Stimulated activated CD4-positive, alpha-beta T cell treated with anti-CD3 and anti-CD28 coated beads, Interleukin-12 subunit alpha, Interleukin-12 subunit beta, amount 100 ng/mL, for 48 hours (primary cell): ENCODE measurements around the gene HFE.
"Not testable (repeated sequence)": the region's sequence is repeated elsewhere in the genome, so short reads cannot be mapped to it uniquely, and the experiment has no call there.

Experiments used
- DNase-seq, 3 donors: peaks; one replicate each; pipeline ENCODE4 v3.0.0-alpha.2; 2020; ENCODE audit warnings: low read depth in 2 of 3, low spot score in 1 of 3

The HFE gene

DNA sequence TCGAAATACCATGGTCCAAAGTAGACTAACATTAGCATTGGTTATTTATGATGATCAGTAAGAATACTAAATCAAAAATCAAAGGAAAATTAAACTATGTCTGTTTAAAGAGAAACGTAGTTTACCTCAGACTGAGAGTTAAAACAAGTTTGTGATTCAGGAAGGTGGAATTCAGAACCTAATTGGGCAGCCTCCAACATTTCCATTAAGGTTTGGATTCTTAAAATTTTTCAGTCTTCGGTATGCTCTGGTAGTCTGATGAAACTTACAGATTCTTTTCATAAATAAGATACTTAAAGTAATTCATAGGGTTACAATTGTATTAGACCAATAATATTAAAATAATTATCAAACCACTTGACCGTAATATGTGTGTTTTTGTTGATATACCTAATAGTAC lies 18.6 kb downstream of the HFE start:
- no peak for DNase-seq

DNA sequence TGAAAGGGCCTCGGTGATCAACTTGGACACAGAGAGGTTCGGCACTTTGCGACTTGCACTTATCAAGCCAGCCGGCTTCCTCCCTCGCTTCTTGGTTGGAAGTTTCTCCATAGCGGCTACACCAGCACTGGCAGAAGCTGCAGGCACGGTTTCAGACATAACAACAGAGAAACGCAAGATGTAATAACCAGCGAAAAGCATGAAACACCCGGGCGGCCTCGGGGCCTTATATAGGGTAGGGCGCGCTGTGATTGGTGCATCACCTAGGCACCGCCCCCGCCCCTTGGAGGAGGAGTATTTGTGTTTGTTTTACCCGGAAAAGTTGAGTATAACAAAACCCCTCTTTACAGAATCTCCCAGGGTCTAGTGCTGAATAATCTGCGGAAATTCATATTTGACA lies 20.7 kb downstream of the HFE start:
- no peak for DNase-seq

DNA sequence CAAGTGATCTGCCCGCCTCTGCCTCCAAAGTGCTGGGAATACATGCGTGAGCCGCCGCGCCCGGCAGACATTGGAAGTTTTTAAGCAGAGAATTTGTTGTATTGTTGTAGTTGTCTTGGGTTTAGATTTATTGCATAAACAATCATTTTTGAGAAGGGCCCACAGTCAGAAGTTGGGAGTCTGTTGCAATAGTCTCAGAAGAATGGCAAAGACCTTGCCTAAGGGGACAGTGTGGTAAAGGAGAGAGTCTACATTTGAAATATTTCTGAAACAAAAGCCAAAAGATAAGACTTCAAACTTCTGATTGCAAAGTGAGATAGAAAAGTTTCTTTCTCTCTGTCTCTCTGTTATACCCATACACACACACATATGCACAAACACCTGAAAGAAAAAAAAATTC lies 22.5 kb downstream of the HFE start:
- no peak for DNase-seq

DNA sequence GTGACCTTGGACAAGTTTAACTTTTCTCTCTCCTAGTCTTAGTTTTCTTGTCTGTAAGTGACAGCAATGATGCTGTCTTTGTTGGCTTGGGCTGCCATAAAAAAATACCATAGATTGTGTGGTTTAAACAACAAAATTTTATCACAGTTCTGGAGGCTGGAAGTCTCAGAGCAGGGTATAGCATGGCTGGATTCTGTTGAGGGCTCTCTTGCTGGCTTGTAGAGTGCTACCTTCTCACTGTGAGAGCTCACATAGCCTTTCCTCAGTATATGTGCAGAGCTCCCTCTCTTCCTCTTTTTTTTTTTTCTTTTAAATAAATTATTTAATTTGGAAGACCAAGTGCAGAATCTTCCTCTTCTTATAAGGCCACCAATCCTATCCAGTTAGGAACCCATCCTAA lies 26.3 kb downstream of the HFE start:
- DNase-seq: no peak

DNA sequence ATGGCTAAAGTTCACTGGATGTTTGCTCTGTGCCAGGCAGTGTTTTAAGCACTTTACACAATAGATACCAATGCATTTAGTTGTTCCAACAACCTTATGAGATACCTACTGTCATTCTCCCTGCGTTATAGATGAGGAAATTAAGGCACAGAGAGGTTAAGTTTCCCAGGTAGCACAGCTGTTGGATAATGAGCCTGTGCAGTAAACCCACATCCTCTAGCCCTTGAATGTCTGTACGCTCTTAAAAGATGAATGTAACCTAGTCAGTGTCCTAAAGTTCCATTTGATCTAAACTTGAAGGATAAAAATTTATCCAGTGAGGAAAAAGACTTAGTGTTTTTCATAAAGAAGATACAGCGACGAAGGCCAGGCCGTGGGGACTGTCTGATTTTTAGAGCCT lies 28.0 kb downstream of the HFE start:
- DNase-seq: no peak

DNA sequence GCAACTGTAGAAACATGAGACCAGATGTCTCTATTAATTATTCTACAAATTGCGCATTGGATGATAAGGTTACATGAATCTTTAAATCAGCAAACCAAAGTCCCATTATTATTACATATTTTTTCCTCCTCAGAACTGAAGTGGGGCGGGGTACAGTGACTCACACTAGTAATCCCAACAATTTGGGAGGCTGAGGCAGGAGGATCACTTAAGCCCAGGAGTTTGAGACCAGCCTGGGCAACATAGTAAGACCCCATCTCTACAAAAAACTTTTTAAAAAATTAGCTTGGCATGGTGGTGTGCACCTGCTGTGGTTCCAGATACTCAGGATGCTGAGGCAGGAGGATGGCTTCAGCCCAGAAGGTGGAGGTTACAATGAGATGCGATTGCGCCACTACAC lies 29.0 kb downstream of the HFE start:
- no peak for DNase-seq

DNA sequence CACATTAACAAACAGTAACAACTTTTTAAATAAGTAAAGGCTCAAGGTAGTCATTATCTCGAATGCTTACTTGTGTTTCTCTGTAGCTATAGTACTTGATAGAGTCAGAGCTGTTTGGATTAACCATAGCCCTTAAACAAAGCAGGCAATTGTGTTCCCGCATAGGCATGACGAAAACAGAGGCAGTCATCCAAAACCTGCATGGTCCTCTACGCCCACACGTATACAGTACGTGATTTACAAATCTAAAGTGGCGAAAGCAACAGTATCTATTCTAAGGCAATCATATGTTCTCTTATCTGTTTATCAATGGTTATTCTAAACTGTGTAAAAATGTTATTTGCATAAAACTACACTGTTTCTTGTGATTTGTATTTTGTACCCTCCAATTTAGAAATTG lies 31.8 kb downstream of the HFE start:
- DNase-seq: no peak

DNA sequence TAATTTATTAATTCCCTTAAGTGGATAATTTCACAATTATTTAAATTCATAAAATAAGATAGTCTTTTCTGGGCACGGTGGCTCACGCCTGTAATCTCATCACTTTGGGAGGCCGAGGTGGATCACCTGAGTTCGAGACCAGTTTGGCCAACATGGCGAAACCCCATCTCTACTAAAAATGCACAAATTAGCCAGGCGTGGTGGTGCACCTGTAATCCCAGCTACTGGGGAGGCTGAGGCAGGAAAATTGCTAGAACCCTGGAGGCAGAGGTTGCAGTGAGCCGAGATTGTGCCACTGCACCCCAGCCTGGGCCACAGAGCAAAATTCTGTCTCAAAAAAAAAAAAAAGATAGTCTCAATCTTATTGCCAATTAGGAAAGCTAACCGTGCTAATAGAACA lies 32.9 kb downstream of the HFE start:
- not testable (repeated sequence) for DNase-seq

DNA sequence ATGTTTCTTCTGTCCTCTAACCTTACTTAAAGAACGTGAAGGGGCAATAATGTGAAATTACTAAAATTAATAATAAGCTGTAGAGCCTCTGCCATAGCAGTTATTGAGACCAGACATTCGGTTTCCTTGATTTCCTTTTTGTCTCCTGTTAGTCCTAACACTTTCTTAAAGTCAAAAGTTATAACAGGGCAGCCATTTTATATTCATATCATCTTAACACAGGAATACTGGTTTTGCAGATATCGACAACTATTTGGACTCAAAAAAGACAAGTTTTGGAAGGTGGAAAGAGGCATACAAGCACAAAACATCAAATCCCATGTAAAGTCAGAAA lies 33.5 kb downstream of the HFE start:
- no peak for DNase-seq

DNA sequence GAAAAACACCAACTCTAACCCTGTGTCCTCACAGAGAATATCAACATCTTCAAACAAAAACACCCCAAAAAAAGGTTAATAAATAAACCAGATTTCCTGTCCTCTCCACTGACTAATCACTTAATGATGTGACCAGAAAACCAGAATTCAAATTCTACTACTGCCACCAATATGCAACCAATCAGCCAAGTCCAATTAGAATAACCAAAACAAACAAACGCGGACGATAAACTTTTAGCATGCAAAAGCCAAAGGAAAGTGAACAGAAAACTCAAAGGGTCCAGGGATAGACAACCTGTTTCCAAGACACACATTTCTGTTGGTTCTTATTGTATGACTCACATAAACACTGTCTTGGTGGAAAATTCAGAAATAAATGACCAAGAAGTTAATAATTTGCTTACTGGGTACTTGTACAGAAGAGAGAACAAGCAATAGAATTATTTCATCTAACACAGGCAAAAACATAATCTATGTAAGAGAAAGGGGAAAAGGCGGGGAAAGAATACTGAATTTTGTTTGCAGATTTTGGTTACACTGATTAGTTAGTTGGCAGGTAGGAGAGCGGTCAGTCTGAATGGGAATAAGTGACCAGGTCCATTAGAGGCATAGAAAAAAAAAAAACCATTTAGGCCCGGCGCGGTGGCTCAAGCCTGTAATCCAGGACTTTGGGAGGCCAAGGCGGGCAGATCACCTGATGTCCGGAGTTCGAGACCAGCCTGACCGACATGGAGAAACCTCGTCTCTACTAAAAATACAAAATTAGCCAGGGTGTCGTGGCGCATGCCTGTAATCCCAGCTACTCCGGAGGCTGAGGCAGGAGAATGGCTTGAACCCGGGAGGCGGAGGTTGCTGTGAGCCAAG lies 34.1 kb downstream of the HFE start:
- no peak for DNase-seq

DNA sequence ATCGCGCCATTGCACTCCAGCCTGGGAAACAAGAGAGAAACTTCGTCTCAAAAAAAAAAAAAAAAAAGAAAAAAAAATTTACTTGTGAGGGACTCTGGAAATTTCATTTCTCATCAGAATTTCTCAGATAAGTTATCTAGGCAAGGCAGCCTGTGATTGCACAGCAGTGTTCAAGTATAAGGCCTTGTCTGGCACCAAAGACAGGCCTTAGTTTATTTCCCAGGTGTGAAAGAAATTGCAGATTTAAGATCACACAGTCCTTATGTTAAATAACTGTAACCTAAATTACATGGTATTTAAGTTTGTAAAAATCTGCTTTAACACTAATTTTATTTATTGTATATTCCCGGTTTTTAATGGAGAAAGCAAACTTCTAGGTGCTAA lies 34.8 kb downstream of the HFE start:
- DNase-seq: no peak

DNA sequence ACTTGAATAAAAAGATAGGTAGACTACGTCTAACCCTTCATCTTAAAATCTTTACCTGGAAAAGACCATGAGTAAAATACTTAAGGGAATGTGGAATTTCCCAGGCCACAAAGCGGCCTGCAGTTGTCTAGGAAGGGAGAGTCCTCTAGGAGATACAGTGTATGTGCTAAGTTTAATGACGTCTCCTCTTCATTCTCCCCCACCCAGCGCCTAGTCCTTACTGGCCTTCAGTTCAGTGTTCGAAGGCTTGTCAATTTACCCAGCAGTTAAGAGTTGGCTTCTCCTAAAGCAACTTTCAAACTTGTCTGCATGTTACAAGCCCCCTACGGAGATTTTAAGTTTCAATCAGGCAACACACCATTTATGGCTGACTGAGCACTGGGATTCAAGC lies 35.2 kb downstream of the HFE start:
- DNase-seq: peak in 1 of 3 donors; percentile 5

DNA sequence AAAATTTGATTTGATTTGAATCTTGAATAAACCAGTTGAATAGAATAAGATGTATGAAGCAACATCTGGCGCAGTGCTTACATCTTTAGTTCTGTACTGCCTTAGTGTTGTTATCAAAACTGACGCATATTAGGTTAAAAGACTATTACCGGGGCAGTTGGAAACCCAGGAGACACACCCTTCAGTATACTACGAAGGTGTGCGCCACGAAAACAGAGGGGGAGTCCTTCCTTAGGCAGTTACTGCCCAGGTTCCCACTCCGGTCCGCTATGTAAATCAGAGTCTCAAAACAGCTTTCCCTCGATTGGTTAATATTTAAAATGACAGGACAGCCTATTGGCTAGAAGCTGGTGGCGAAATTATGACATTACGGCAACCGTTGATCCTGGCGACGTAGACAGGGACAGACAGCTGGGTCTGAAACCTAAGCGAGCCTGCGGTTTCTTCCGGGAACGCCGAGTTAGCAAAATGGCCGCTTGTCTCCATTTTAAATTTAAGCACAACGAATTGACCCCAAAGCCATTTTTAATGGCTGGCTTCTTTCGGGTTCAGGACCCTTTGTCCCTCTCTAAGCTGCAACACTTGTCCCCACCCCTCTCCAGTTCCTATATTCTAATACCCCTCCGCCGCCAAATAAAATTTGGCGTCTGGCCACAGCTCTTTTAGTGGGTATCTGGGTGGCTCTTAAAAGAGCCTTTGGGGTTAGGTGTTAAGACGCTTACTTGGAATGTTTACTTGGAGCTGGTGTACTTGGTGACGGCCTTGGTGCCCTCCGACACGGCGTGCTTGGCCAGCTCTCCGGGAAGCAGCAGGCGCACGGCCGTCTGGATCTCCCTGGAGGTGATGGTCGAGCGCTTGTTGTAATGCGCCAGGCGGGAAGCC lies 35.8 kb downstream of the HFE start:
- DNase-seq: peak; percentile 87 to 90 (median 89)

DNA sequence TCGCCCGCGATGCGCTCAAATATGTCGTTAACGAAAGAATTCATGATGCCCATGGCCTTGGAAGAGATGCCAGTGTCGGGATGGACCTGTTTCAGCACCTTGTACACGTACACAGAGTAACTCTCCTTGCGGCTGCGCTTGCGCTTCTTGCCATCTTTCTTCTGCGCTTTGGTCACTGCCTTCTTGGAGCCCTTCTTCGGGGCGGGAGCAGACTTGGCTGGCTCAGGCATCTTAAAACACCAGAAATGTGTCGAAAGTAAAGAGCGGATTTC lies 36.4 kb downstream of the HFE start:
- DNase-seq: peak; percentile 63 to 93 (median 79)

DNA sequence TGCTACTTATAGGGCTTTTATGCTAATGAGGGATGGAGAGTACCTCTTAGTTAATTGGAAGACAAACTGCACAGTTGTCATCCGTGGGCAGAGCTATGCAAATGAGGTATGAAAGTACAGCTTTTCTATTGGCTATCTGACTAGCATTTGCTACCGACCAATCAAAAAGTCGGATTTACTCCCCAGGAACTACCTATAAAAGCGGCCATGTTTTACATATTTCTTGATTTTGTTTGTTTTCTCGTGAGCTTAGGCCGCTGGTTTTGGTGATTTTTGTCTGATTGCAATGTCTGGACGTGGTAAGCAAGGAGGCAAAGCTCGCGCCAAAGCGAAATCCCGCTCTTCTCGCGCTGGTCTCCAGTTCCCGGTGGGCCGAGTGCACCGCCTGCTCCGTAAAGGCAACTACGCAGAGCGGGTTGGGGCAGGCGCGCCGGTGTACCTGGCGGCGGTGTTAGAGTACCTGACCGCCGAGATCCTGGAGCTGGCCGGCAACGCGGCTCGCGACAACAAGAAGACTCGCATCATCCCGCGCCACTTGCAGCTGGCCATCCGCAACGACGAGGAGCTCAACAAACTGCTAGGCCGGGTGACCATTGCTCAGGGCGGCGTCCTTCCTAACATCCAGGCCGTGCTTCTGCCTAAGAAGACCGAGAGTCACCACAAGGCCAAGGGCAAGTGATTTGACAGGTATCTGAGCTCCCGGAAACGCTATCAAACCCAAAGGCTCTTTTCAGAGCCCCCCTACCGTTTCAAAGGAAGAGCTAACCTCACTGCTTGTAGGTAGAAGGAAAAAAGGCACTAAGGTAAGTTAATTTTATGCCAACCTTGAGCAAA lies 36.9 kb downstream of the HFE start:
- DNase-seq: peak in 2 of 3 donors; percentile 65 to 66

DNA sequence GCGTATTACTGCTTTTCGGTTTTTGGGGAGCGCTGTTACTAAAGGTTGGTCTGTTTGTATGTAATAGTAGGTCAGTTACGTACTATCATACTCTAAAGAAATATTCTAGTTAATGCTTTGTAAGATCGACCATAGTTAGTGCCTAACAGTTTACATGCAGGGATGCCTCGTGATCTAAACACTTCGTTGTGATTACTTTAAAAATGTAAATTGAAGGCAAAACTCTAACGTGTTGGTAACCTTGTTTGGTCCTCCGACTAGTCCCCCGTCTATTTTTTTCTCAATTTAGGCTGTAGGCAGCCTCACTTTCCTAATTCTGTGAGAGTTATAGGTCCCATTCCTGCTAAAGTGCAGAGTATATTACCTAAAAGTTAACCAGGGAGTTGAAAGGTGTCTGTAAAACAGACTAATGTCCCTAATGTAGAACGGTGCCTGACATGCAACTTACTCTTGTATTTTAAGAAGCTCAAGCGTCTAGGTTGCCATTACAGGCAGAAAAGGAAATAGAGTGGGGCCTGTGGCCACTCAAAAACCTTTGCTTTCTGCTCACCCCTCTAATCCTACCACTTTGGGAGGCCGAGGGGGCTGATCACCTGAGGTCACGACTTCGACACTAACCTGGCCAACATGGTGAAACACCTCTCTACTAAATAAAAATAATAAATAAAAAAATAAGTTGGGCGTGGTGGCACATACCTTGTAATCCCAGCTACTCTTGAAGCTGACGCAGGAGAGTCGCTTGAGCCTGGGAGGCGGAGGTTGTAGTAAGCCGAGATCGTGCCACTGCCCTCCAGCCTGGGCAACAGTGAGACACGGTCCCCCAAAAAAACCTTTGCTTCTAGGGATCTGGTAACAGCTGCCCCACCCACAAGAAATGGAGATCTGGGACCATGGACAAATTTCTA lies 37.8 kb downstream of the HFE start:
- peak in 1 of 3 donors; percentile 22 for DNase-seq

DNA sequence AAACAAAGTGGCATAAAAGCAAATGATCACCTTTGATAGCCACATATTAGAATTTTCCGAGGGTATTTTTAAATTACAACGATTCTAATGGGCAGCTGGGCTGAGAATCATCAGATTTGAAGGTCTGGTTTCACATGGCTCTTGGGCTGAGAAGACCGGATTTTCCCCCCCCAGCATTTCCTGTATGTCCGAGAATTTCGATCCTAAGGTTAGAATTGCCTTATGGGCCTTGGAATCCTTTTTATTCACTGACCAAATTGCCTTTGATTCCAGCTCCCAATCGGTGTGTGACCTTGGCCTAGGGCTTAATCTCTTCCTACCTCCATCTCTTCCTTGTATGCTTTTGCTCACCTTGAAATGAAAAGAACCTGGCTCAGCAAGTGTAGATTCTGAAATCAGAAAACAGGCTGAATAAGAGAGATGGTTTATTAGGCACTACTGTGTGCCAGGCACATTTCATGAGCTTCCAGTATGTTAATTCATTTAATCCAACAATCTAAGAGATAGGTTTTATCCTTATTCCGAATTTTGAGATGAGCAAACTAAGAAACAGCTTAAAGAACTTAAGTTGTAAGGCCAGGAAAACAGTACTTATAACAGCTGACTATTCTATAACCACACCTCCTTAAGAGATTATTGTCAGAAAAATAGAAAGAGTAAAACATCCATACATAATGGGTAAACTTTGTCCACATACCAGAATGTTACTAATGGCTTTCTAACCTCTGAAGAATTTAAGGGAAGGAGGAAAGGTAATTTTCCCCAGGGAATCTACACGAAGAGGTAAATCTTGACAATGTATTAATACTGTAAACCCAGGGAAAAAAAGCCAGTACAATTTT lies 39.4 kb downstream of the HFE start:
- no peak for DNase-seq

DNA sequence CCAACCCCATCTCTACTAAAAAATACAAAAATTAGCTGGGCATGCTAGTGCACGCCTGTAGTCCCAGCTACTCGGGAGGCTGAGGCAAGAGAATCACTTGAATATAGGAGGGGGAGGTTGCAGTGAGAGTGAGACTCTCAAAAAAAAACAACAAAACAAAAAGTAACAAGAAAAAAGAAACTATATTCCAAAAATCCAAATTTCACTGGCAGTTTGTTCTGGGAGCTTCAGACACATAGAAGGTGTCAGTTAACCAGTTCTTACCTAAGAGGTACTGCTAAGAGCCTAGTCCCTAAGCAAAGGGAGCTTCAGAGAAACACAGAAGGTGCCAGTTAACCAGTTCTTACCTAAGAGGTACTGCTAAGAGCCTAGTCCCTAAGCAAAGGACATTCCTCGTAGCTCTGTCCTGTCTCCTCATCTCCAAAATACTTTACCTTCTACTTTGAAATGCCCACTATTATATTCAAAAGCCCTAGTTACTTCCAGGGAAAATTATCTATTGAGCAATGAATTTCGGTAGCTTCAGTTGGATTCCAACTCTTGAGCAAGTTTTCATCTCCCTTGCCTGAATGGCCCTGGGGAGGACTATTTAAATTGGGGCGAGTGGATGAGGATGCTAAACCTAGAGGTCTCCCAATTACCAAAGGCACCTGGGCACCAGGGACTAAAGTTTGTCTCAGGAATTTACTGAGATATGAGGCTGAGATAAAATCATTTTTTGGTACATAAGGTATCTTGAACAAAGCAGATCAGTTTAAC lies 41.0 kb downstream of the HFE start:
- DNase-seq: no peak

DNA sequence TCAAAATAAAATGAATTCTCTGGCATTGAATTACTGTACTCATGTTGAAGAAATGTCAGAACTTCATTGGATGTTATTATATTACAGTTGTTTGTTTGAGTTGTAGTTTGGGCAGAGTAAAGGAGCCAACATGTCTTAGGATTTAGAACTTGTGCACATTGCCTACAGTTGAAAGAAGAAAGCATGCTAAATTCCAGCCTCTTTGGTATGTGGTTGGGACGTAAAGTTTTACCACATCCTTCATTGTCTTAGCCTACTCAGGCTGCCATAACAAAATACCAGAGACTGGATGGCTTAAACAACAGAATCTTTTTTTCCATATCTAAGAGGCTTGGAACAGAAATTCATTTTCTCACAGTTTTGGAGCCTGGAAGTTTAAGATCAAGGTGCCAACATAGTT lies 42.4 kb downstream of the HFE start:
- no peak for DNase-seq
